GM19452 (cell line): ENCODE results near the gene TESK1.

Experiments used
- ATAC-seq: cut with Tn5 transposase; IDR thresholded peaks from one replicate; pipeline ENCODE4 v1.9.1; 2021; ENCODE audit not compliant: unreplicated experiment

Gene TESK1, protein sequence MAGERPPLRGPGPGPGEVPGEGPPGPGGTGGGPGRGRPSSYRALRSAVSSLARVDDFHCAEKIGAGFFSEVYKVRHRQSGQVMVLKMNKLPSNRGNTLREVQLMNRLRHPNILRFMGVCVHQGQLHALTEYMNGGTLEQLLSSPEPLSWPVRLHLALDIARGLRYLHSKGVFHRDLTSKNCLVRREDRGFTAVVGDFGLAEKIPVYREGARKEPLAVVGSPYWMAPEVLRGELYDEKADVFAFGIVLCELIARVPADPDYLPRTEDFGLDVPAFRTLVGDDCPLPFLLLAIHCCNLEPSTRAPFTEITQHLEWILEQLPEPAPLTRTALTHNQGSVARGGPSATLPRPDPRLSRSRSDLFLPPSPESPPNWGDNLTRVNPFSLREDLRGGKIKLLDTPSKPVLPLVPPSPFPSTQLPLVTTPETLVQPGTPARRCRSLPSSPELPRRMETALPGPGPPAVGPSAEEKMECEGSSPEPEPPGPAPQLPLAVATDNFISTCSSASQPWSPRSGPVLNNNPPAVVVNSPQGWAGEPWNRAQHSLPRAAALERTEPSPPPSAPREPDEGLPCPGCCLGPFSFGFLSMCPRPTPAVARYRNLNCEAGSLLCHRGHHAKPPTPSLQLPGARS

DNA sequence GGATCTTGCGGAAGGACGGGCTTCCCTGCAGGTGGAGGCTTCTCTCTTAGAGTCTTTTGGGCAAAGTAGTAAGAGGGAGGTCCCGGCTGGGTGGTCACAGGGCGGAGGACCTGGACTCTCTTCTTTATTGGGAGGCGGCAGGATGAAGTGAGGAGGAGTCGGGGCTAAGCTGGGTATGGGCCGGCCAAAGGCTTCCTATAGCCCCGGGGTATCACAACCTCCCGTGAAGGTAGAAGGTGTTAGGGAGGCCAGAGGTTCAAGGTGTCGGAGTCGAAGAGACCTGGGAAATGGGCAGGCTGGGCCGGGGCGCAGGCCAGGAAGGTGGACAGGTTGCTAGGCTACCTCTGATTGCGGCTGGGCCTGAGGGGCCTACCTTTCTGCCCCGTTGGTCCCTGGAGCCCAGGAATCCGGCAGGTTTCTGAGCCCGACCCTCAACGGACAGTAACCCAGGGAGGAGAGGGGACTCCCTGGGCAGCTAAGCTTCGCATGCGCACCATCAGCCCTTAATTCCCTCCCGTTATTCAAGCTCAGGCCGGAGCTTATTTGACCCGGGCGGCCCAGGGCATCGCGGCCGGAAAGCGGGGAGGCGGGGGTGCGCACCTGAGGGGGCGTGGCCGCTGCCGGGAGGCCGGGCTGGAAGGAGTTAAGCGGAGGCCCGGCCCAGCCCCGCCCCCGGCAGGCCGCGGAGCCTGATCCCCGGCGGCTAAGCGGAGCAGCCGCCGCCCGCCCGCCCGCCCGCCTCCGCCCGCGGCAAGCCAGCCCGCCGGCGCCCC lies at the start of gene TESK1:
Gene TESK1 (plus strand): TSS at position 685 of the 773 bp plus-strand sequence. CDS start 358 bp downstream, outside the sequence.
- ATAC-seq, result peak; percentile 52

DNA sequence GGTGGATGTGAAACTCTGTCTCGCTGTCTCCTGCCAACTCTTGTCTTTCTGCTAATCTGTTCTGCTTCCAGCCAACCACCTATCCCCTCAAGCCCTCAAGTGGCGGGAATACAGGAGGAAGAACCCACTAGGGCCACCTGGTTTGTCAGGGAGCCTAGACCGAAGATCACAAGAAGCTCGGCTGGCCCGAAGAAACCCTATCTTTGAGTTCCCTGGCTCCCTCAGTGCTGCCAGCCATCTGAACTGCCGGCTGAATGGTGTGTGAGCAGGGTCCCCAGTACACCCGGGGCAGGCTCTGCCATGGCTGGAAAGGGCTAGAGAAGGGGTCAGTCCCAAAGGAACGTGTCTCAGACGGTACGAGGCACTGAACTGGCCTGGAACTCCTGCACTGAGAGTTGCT lies 49.2 kb upstream of the TESK1 start:
- ATAC-seq, result no peak

DNA sequence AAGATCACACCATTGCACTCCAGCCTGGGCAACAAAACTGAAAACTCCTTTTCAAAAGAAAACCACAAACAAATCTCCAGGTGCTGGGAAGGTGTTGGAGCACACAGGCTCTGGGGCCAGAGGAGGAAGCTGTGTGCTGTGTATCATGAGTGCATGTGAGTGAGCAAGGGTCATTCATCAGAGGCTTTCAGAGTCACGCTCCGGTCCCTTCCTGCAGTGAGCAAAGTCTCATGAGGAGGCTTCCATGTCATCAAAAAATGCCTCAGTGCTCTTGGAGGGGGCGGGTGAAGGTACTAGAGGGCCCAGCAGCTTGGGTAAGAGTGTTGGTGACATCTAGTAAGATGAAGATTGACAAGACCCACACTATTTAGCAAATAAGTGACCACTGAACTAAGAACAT lies 48.3 kb upstream of the TESK1 start:
- ATAC-seq, result no peak

DNA sequence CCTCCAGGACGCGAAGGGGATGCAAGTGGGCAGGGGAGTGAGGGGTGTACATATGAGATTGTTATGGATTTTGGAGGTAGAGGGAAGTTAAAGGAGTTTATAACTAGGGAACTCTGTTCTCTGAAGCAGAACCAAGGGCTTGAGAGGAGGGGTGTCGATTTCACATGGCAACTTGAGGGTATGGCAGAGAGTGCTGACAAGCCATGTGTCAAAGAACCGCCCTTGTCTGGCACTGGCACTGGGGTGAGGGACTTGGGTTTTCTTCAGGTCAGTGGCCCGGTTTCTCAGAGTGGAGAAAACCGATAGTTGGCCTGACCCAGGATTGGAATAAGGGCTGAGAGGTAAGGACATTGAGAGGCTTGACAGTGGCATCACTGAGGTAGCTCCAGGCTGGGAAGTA lies 47.7 kb upstream of the TESK1 start:
- no peak for ATAC-seq

- no peak for ATAC-seq
Observed at GRCh38 chr9:35558185-35558584, 46.9 kb upstream of the TESK1 start.

DNA sequence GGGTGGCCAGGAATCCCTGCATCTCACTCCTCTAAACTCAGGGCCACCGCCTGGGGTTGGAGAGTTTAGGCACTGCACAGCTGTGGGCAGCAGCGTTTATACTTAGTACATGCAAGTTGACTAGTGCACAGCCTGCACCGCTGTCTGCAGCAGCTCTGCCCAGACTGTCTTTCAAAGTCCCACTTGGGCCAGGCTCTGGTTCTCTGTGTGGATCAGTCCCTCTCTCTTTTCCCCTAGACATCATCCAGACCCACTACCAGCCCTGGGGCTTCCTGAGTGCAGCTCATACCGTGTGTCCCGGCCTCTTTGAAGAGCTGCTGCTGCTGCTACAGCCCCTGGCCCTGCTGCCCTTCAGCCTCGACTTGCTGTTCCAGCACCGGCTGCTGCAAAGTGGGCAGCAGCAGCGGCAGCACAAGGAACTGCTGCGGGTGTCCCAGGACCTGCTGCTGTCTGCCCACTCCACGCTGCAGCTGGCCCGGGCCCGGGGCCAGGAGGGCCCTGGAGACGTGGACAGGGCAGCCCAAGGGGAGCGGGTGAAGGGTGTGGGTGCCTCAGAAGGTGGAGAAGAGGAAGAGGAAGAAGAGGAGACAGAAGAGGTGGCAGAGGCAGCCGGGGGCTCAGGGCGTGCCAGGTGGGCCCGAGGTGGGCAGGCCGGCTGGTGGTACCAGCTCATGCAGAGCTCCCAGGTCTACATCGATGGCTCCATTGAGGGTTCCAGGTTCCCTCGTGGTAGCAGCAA lies 45.1 kb upstream of the TESK1 start:
- ATAC-seq, result no peak

DNA sequence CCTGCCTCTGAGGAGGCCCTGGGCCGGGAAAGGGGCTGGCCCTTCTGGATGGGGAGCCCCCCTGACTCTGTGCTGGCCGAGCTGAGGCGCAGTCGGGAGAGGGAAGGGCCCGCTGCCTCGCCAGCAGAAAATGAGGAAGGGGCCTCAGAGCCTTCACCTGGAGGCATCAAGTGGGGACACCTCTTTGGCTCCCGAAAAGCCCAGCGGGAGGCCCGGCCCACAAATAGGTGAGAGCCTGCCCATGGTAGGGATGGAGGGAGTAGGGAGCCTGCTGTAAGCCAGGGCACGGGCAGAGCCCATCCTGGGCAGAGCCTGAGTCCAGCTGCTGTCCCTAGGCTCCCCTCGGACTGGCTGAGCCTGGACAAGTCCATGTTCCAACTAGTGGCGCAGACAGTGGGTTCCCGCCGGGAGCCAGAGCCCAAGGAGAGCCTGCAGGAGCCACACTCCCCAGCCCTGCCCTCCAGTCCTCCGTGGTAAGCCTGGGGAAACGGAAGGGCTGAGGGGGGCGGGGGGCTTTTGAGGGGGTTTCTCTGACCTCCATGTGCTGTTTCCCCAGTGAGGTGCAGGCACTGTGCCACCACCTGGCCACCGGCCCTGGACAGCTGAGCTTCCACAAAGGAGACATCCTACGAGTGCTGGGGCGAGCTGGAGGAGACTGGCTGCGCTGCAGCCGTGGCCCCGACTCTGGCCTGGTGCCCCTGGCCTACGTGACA lies 44.3 kb upstream of the TESK1 start:
- ATAC-seq, result no peak

GRCh38 chr9:35561468-35562261 lies 43.4 kb upstream of the TESK1 start:
- ATAC-seq, result no peak

DNA sequence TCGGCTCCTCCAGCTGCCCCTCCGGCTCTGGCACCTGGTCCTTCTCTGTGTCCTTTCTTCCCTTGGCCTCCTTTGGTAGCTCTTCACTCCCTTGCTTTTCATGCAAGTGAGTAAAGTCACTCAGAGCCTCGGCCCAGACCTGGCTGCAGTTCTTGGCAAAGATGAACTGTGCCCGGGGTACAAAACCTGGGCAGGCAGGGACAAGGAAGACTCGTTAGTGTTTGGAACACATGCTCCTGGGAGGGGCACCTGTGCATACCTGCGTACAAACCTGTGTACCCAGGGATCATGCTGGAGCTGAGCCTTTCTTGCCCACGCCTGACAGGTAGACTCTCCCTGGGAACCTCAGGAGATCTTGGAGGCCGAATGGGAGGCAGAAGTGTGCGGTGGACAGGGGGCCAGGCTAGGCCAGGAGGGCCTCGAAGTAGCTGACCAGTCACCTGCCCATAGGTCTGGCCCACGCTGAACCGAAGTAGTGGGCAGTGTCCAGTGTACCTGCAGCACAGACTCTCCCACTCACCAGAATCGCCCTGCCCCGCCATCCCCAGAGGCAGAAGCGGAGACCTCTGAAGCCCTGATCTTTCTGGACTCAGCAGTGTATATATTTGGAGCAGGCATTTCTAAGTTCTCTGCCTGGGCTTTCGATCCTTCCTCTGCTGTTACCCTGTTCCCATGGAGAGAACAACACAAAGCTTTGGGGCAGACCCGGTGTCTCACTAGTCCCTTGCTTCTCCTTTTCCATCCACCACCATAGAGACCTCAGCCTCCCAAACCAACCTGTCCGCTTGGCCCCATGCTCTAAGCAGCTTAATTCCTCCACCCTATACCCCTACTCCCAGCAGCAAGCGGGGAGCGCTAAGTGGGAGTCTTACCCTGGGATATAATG lies 41.9 kb upstream of the TESK1 start:
- no peak for ATAC-seq

DNA sequence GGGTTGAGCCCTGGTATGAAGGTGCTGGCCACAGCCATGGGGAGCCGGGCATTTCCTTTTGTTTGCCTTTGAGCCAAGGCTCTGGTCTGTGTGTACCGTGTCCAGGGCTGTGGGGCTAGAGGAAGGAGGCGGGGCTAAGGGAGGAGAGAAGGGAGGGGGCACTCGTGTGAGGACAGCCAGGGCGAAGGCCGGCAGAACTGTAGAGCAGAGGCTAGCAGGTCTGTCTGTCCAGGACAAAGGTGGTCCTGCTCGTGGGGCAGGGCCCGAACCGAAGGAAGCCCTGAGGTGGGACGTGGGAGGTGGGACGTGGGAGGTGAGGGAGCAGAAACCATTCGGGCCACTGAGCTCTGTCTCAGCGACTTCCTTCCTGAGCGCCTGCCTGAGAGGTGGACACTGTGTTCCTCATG lies 41.3 kb upstream of the TESK1 start:
- no peak for ATAC-seq

DNA sequence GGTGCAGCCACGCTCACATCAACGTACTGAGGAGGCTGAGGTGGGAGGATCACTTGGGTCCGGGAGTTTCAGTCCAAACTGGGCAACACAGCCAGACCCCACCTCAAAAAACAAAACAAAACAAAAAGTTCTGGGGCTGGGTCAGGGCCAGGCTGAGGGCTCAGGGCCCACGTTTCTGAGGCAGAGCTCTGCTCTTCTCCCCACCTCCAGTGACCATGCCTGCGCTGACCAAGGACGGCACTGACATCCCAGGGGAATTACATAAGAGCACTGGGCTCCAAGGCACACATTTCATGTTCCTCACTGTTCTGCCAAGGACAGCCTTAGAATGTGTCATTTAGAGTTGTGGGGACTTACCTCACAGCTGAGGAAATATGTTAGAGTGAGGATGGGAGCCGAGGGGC lies 40.4 kb upstream of the TESK1 start:
- no peak for ATAC-seq

- no peak for ATAC-seq
Observed at GRCh38 chr9:35566417-35566816, 38.6 kb upstream of the TESK1 start.

DNA sequence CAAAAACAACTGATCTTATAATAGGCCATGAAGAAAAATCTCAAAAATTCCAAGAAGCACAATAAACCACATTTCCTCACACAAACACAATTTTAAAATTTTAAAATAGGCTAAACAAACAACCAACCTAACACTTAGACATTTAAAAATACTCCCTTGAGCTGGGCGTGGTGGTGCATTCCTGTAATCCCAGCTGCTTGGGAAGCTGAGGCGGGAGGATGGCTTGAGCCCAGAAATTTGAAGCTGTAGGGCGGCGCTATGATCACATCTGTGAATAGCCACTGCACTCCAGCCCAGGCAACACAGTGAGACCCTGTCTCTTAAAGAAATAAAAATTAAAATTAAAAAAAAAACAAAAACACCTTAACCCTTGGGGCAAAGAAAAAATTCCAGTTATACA lies 36.9 kb upstream of the TESK1 start:
- ATAC-seq, result no peak

- no peak for ATAC-seq
Observed at GRCh38 chr9:35569206-35569605, 35.9 kb upstream of the TESK1 start.

- no peak for ATAC-seq
Observed at GRCh38 chr9:35570709-35571504, 34.2 kb upstream of the TESK1 start.

DNA sequence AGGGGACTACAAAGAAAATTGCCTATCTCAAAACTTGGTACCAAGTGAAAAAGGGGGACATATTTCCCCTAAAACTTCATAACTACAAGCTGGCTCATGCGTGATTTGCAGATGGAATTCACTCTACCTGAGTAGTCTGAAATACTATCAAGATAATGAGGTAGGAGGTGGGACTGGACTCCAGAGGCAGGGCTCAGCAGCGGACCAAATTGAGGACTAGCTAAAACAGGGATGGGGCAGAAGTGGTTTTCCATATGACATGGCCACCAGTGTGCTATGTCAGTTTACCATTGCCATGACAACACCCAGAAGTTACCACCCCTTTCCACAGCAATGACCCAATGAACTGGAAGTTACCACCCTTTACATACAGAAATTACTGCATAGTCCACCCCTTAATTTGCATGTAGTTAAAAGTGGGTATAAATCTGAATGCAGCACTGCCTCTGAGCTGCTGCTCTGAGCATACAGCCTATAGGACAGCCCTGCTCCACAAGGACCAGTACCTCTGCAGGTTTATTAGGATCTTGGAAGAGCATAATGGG lies 30.4 kb upstream of the TESK1 start:
- ATAC-seq, result no peak

GRCh38 chr9:35575478-35575877 lies 29.6 kb upstream of the TESK1 start:
- no peak for ATAC-seq

GRCh38 chr9:35577486-35577885 lies 27.6 kb upstream of the TESK1 start:
- no peak for ATAC-seq
